Small intestine (tissue), 7 donors: Measurements from ENCODE around the gene SMARCD3. TPM values are rescaled to one million over a fixed set of nuclear protein-coding genes. Genes with fewer than 3 reads are reported as not detected.

ENCODE experiments used
- DNase-seq, 2 donors: peaks; one replicate each; pipeline versions ENCODE4 v3.0.0 to v3.0.0-alpha.2; 2013
- FAIRE-seq: peaks from 2 replicates; lab custom pipeline; 2012; peaks lifted over from hg19 to GRCh38; lab: Jason Lieb, UNC
- H3K27ac ChIP-seq, 3 donors: one replicate each; pipeline ENCODE4 v1.5.1; 2013; ENCODE audit warnings: low read length in 2 of 3, mild to moderate bottlenecking in 2 of 3, control low read depth in 1 of 3, inconsistent platforms in 1 of 3, low read depth in 1 of 3, moderate library complexity in 1 of 3
- H3K27me3 ChIP-seq, 3 donors: one replicate each; pipeline ENCODE4 v1.6.1; 2013; ENCODE audit warnings: low read length in 3 of 3, inconsistent platforms in 1 of 3; ENCODE audit not compliant: control insufficient read depth in 3 of 3, insufficient read depth in 3 of 3
- H3K36me3 ChIP-seq, 3 donors: one replicate each; pipeline ENCODE4 v1.6.1; 2013; ENCODE audit warnings: low read length in 3 of 3, inconsistent platforms in 1 of 3, low read depth in 1 of 3, mild to moderate bottlenecking in 1 of 3, moderate library complexity in 1 of 3; ENCODE audit not compliant: control insufficient read depth in 3 of 3, insufficient read depth in 2 of 3
- H3K4me1 ChIP-seq, 3 donors: one replicate each; pipeline ENCODE4 v1.6.1; 2013; ENCODE audit warnings: low read length in 2 of 3, inconsistent platforms in 1 of 3, low read depth in 1 of 3, mild to moderate bottlenecking in 1 of 3, moderate library complexity in 1 of 3; ENCODE audit not compliant: control insufficient read depth in 3 of 3, insufficient read depth in 2 of 3
- H3K4me3 ChIP-seq, 3 donors: one replicate each; pipeline ENCODE4 v1.5.1; 2013; ENCODE audit warnings: low read length in 3 of 3, control low read depth in 1 of 3, inconsistent platforms in 1 of 3, low read depth in 1 of 3, mild to moderate bottlenecking in 1 of 3, moderate library complexity in 1 of 3
- H3K9me3 ChIP-seq, 2 donors: one replicate each; pipeline ENCODE4 v1.6.1; 2013; ENCODE audit warnings: low read depth in 1 of 2, low read length in 1 of 2; ENCODE audit not compliant: control insufficient read depth in 2 of 2, insufficient read depth in 1 of 2
- WGBS, 3 donors: extraction: QIAGEN DNeasy Blood & Tissue Kit; methylation state at CpG; one replicate each; pipeline ENCODE4 v1.1.7; 2013; 5-methylcytosine and 5-hydroxymethylcytosine counted together
- polyA plus RNA-seq, 4 donors: library from polyadenylated mRNA; stranded (reverse) in 3 of 4; unstranded in 1 of 4; fragments of 200-250 nt in 3 of 4; fragments of 120-200 nt in 1 of 4; gene quantifications; one replicate each; pipeline versions ENCODE4 v1.2.1 to v1.2.3, GENCODE V29; 2013
- donor health status: healthy with polysubstance abuse.
- donor health status: control.
- donor health status: control.
- donor health status: Bipolar disorder and iron deficiency.
- donor health status: healthy.

Gene SMARCD3
- polyA plus RNA-seq, 4 donors: 0.89 to 16.0 (median 10.3) TPM

- FAIRE-seq: no peak
- Histone ChIP-seq H3K4me3 (no peak overlapping the region), H3K9me3 (no peaks in the 10 kb centered on the region), H3K36me3 (no peaks in the 10 kb centered on the region), H3K27ac (no peak overlapping the region), H3K27me3 (peaks cover 0 to 42% (median 0%) of the 10 kb centered on the region in 3 donors), H3K4me1 (no peaks in the 10 kb centered on the region)
- 61 to 68% (median 65%) methylated on average over 48 of the region's 48 CpGs for WGBS, 3 donors
- no peak for DNase-seq
Observed at GRCh38 chr7:151204383-151205032, 44.0 kb downstream of the SMARCD3 start.

DNA sequence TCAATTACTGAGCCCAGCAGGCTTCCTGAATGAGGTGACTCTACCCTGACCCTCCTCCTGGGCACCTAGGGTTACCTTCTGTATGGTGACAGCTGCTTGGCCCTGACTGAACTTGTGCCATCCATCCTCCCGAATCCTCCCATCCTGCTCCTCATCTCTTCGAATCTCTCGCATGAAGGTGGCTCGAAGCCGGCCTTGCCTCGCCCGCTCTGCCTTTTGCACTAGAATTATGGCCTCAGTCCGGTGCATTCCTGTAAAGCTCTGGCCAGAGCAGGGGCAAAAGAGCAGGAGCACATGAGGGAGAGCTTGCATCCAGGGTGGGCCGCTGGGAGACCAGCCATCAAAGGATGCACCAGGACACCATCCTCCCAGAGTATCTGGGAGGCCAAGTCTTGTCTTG is 45.7 kb downstream of the SMARCD3 start:
- Histone ChIP-seq H3K27ac (no peak overlapping the region), H3K4me3 (no peak overlapping the region), H3K4me1 (no peaks in the 10 kb centered on the region), H3K9me3 (no peaks in the 10 kb centered on the region), H3K27me3 (peaks cover 0 to 45% (median 0%) of the 10 kb centered on the region in 3 donors), H3K36me3 (no peaks in the 10 kb centered on the region)
- 86 to 91% (median 90%) methylated on average over 9 of the region's 9 CpGs for WGBS, 3 donors
- FAIRE-seq (no peak), DNase-seq (no peak)

DNA sequence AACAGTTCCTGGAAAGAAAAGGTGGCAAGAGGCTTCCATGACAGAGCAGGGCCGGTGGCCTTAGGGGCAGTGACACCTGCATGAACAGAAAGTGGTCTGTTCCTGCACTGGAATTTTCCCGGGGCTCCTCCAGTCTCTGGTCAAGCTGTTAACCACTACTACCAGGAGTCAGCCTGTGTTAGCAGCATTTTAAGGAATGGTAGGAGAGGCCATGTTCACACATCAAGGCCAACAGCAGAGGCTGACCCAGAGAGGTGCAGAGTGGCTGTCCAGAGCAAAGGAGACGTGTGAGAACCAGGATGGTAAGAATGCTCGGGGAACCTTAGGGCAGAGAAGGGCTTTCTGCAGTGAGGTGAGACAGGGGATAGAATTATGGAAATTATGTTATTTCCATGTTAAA is 46.7 kb downstream of the SMARCD3 start:
- FAIRE-seq: no peak
- no peaks in the 10 kb centered on the region for H3K36me3 ChIP-seq
- no peaks in the 10 kb centered on the region for H3K4me1 ChIP-seq
- H3K9me3 ChIP-seq: no peaks in the 10 kb centered on the region
- no peak overlapping the region for H3K4me3 ChIP-seq
- no peak overlapping the region for H3K27ac ChIP-seq
- WGBS, 3 donors: 71 to 80% (median 76%) methylated on average over 4 of the region's 4 CpGs
- no peak for DNase-seq
- peaks cover 0 to 47% (median 0%) of the 10 kb centered on the region in 3 donors for H3K27me3 ChIP-seq

GRCh38 chr7:151201344-151201743 is 47.1 kb downstream of the SMARCD3 start:
- FAIRE-seq: no peak
- Histone ChIP-seq H3K9me3 (no peaks in the 10 kb centered on the region), H3K4me3 (no peak overlapping the region), H3K27ac (no peak overlapping the region), H3K4me1 (no peaks in the 10 kb centered on the region), H3K27me3 (peaks cover 0 to 51% (median 0%) of the 10 kb centered on the region in 3 donors), H3K36me3 (no peaks in the 10 kb centered on the region)
- DNase-seq: no peak
- WGBS, 3 donors: 68 to 80% (median 72%) methylated on average over 3 of the region's 3 CpGs

- Histone ChIP-seq H3K27me3 (peaks cover 0 to 45% (median 0%) of the 10 kb centered on the region in 3 donors), H3K4me1 (no peaks in the 10 kb centered on the region), H3K9me3 (no peaks in the 10 kb centered on the region), H3K27ac (no peak overlapping the region), H3K4me3 (no peak overlapping the region), H3K36me3 (no peaks in the 10 kb centered on the region)
- 62 to 63% (median 63%) methylated on average over 30 of the region's 30 CpGs for WGBS, 3 donors
- DNase-seq: no peak
- FAIRE-seq: no peak
Observed at GRCh38 chr7:151198945-151199848, 49.3 kb downstream of the SMARCD3 start.

GRCh38 chr7:151197932-151198331 is 50.6 kb downstream of the SMARCD3 start:
- DNase-seq (no peak), FAIRE-seq (no peak)
- no peak overlapping the region for H3K27ac ChIP-seq
- H3K4me1 ChIP-seq: no peaks in the 10 kb centered on the region
- no peaks in the 10 kb centered on the region for H3K36me3 ChIP-seq
- H3K9me3 ChIP-seq: no peaks in the 10 kb centered on the region
- peaks cover 0 to 35% (median 0%) of the 10 kb centered on the region in 3 donors for H3K27me3 ChIP-seq
- H3K4me3 ChIP-seq: no peak overlapping the region

GRCh38 chr7:151195616-151196450 is 52.7 kb downstream of the SMARCD3 start:
- Histone ChIP-seq H3K27me3 (peaks cover 0 to 28% (median 0%) of the 10 kb centered on the region in 3 donors), H3K4me3 (no peak overlapping the region), H3K4me1 (no peaks in the 10 kb centered on the region), H3K9me3 (no peaks in the 10 kb centered on the region), H3K27ac (no peak overlapping the region), H3K36me3 (no peaks in the 10 kb centered on the region)
- FAIRE-seq: no peak
- DNase-seq: no peak
- WGBS, 3 donors: 41 to 59% (median 44%) methylated on average over 19 of the region's 19 CpGs

- Histone ChIP-seq H3K27ac (no peak overlapping the region), H3K27me3 (peaks cover 0 to 29% (median 0%) of the 10 kb centered on the region in 3 donors), H3K36me3 (no peaks in the 10 kb centered on the region), H3K9me3 (no peaks in the 10 kb centered on the region), H3K4me3 (no peak overlapping the region), H3K4me1 (no peaks in the 10 kb centered on the region)
- DNase-seq: no peak
- FAIRE-seq: no peak
- WGBS, 3 donors: 51 to 65% (median 56%) methylated on average over 7 of the region's 7 CpGs
Observed at GRCh38 chr7:151194188-151194587, 54.3 kb downstream of the SMARCD3 start.
